Right atrium auricular region (tissue), 2 donors: ENCODE results near the gene NAPB. TPM values are rescaled to one million over a fixed set of nuclear protein-coding genes. Genes with fewer than 3 reads are reported as not detected.

Experiments used
- DNase-seq: peaks from one replicate; pipeline ENCODE4 v3.0.0-alpha.2; 2019; ENCODE audit warnings: low spot score
- H3K27ac ChIP-seq, 2 donors: fragments of 200-600 bp; sonication (generic); 1 replicate in 1 of 2; 2 replicates in 1 of 2; pipeline ENCODE4 v1.5.1; 2016 to 2019
- H3K27me3 ChIP-seq, 2 donors: fragments of 200-600 bp; sonication (generic); one replicate each; pipeline versions ENCODE4 v1.5.1 to v1.6.0; 2017 to 2019
- H3K36me3 ChIP-seq: fragments of 200-600 bp; sonication (generic); one replicate; pipeline ENCODE4 v1.5.1; 2016
- H3K4me1 ChIP-seq, 2 donors: fragments of 200-600 bp; sonication (generic); one replicate each; pipeline versions ENCODE4 v1.5.1 to v1.6.0; 2017 to 2019
- H3K4me3 ChIP-seq, 2 donors: fragments of 200-600 bp; sonication (generic); 1 replicate in 1 of 2; 2 replicates in 1 of 2; pipeline ENCODE4 v1.5.1; 2017 to 2019; ENCODE audit warnings: mild to moderate bottlenecking in 1 of 2, moderate library complexity in 1 of 2
- H3K9me3 ChIP-seq, 2 donors: fragments of 200-600 bp; sonication (generic); one replicate each; pipeline ENCODE4 v1.5.1; 2019
- CTCF ChIP-seq, 2 donors: fragments of 200-600 bp; sonication (generic); IDR thresholded peaks; one replicate each; pipeline ENCODE4 v1.5.1; 2019; ENCODE audit warnings: antibody characterized with exemption in 2 of 2
- total RNA-seq, 2 donors: library from RNA; depleted of rRNA; stranded (reverse); fragments of >200 nt; gene quantifications; one replicate each; pipeline ENCODE4 v1.1.0, GENCODE V29; 2016

NAPB gene
- total RNA-seq, 2 donors from 2014 or later, result 4.8 to 5.1 TPM

DNA sequence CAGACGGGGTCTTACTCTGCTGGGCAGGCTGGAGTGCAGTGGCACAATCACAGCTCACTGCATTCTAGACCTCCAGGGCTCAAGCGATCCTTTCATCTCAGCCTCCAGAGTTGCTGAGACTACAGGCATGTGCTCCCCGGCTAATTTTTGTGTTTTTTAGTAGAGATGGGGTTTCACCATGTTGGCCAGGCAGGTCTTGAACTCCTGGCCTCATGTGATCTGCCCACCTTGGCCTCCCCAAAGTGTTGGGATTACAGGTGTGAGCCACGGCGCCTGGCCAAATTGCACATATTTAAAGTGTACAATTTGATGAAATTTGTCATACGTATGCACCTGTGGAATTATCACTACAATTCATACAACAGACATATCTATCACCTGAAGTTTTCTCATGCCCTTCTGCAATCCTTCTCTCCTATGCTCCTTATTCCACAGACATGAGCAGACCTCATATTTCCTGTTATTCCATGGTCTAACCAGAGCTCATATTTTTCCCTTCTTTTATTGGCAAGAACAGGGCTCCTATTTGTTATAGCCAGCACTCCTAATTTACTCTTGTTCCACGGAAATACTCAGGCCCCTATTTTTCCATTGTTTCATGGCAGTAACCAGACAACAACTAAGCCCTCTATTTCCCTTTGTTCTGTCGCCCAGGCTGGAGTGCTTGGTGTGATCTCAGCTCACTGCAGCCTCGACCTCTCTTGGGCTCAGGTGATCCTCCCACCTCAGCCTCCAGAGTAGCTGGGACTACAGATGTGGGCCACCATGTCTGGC is 16.0 kb upstream of the NAPB start:
- no peak for DNase-seq
- Histone ChIP-seq H3K9me3 (no peaks in the 10 kb centered on the region), H3K36me3 (no peaks in the 10 kb centered on the region), H3K4me1 (peaks cover 0 to 5% of the 10 kb centered on the region in 2 donors), H3K27ac (no peak overlapping the region), H3K4me3 (no peak overlapping the region), H3K27me3 (no peaks in the 10 kb centered on the region)
- TF ChIP-seq CTCF (IDR thresholded peaks at IDR 0.05), result no peak

DNA sequence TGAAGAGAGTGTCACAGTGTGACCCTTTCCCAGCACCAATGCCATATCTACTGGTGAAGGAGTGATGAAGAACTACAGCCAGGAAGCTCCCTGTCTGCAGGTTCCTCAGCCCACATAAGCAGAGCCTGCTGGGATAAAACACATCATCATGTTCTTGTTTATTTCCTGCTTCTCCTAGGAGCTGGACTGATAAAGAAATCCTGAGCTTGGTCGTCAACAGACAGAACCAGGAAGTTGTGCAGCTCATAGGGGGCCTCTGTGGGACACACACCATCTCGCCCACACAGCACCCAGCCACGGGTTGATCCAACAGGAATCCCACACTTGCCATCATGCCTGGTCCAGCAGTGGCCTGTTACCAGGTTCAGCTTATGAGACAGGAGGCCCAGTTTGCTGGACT is 15.4 kb upstream of the NAPB start:
- no peak for DNase-seq
- H3K4me3 ChIP-seq, result no peak overlapping the region
- no peak for TF ChIP-seq CTCF (IDR thresholded peaks at IDR 0.05)
- peaks cover 0 to 5% of the 10 kb centered on the region in 2 donors for H3K4me1 ChIP-seq
- H3K36me3 ChIP-seq, result no peaks in the 10 kb centered on the region
- no peaks in the 10 kb centered on the region for H3K9me3 ChIP-seq
- no peaks in the 10 kb centered on the region for H3K27me3 ChIP-seq
- no peak overlapping the region for H3K27ac ChIP-seq

DNA sequence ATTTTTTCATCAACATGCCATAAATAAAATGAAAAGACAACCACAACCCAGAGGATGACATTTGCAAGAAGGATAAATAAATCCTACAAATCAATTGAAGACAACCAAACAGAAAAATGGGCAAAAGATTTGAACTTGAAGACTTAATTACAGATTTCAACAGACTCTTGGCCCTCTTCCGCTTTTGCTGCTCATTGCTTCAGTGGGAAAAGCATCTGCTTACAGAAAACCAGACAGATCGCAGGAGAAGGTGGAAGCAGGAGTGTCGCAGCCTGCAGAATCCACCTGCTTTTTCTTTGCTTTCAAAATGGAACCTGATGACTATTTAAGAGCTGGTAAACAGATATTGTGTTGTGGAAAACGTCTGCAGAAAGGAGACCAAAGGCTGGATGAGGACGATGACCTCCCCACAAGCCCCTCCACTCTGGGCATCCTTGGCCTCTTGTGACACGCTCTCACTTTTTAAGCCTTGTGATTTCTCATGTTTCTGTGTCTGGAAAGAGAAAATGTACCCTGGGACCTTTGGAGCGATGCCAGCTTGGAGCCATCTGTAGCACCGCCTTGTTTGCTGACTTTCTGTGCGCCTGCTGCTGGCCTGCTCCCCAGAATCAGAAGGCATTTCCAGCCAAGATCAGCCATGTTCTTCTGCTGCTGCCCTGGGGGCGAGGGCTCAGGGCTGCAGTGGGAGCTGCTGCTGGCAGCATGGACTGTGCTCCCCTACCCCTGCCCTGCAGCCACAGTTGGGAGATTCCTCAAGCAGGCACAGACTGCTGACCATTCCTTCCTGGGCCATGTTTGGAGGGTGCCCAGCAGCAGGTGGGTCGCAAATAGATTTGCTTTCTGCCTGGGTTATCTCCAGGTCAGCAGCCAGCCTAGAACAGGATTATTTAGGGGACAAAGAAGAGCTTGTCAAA is 14.6 kb upstream of the NAPB start:
- H3K4me3 ChIP-seq, result no peak overlapping the region
- H3K4me1 ChIP-seq, result peaks cover 0 to 5% of the 10 kb centered on the region in 2 donors
- no peak for DNase-seq
- no peak for TF ChIP-seq CTCF (IDR thresholded peaks at IDR 0.05)
- no peak overlapping the region for H3K27ac ChIP-seq
- no peaks in the 10 kb centered on the region for H3K9me3 ChIP-seq
- H3K36me3 ChIP-seq, result no peaks in the 10 kb centered on the region
- no peaks in the 10 kb centered on the region for H3K27me3 ChIP-seq

GRCh38 chr20:23434521-23435313 is 13.4 kb upstream of the NAPB start:
- H3K4me3 ChIP-seq, result no peak overlapping the region
- no peak for TF ChIP-seq CTCF (IDR thresholded peaks at IDR 0.05)
- H3K4me1 ChIP-seq, result peaks cover 0 to 5% of the 10 kb centered on the region in 2 donors
- no peaks in the 10 kb centered on the region for H3K36me3 ChIP-seq
- DNase-seq, result no peak
- no peaks in the 10 kb centered on the region for H3K9me3 ChIP-seq
- H3K27ac ChIP-seq, result no peak overlapping the region
- no peaks in the 10 kb centered on the region for H3K27me3 ChIP-seq

DNA sequence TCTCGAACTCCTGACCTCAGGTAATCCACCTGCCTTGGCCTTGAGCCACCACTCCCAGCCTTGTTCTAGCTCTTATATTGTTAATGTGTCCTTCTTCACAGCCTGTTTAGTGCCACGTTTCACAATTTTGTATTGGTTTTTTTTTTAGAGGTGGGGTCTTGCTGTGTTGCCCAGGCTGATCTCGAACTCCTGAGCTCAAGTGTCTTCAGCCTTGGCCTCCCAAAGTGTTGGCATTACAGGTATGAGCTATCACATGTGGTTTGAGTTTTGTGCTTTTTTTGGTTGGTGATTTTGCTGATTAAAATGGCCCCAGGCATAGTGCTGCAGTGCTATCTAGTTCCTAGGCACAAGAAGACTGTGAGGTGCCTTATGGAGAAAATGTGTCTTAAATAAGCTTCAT is 12.3 kb upstream of the NAPB start:
- Histone ChIP-seq H3K4me3 (no peak overlapping the region), H3K36me3 (no peaks in the 10 kb centered on the region), H3K4me1 (peaks cover 0 to 5% of the 10 kb centered on the region in 2 donors), H3K9me3 (no peaks in the 10 kb centered on the region), H3K27me3 (no peaks in the 10 kb centered on the region), H3K27ac (no peak overlapping the region)
- TF ChIP-seq CTCF (IDR thresholded peaks at IDR 0.05), result no peak
- DNase-seq, result no peak
